GM04503 (cell line): Measurements from ENCODE around the gene LMNTD2.

Experiments
- DNase-seq: peaks from one replicate; pipeline ENCODE4 v3.0.0-alpha.2; 2012; ENCODE audit warnings: low read depth

The LMNTD2 gene

DNA sequence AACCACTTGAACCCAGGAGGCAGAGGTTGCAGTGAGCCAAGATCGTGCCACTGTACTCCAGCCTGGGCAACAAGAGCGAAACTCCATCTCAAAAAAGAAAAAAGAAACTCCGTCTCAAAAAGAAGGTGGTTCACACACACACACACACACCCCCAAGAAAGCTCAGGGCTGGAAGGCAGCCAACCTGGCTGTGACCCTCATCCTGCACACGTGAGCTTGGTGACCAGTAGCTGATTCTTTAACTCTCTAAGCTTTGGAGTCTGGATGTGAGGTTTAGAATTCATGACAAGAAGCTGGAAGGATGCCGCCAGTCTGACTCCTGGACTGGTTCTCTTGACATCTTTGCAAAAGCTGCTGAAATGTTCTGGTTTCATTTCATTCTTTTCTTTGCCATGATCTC is 51.6 kb downstream of the LMNTD2 start:
- DNase-seq: no peak

DNA sequence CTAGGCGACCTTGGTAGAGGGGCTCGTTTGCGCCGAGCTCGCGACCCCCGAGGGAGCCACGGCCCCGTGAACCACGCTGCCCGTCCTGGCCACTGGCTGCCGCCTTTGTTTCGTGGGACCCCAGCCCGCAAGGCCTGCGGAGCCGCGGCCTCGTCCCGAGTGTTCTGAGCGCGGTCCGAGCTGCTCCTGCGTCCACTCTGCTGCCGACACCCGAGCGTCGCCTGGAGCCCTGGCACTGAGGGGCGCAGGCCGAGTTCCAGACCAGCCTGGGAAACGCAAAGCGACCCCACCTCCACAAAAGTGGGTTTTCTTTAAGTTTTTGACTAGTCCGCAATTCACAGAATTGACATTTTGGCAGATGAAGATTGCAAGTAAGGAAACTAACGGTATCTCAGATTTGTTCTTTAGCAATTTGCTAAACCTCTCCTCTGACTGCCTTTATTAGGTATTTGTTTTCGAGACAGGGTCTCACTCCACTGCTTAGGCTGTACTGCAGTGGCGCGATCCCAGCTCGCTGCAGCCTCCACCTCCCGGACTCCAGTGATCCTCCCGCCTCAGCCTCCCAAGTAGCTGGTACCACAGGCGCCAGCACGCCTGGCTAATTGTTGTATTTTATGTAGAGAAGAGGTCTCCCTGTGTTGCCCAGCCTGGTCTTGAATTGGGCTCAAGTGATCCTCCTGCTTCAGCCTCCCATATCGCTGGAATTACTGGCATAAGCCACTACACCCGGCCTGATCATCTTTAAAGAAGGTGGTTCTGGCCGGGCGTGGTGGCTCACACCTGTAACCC is 52.6 kb downstream of the LMNTD2 start:
- no peak for DNase-seq

- peak; percentile 51 for DNase-seq
Observed at GRCh38 chr11:506995-507726, 53.4 kb downstream of the LMNTD2 start, which contains the start of gene RNH1. Gene RNH1 (minus strand): TSS chr11:507242. CDS start chr11:502162, 5,080 bp downstream.

- DNase-seq: peak; percentile 76
Observed at GRCh38 chr11:506238-506994, 54.1 kb downstream of the LMNTD2 start.

DNA sequence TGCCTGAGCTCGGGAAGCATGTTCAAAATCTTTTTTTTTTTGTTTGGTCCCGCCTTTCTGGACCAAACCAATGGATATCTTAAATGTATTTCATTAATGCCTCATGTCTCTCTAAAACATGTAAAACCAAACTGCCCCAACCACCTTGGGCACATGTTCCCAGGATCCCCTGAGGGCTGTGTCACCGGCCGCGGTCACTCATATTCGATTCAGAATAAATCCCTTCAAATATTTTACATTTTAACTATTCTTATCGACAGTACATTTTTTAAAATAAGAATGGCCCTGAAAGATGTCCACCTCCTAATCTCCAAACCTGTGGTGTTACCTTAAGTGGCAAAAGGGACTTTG is 55.6 kb downstream of the LMNTD2 start:
- DNase-seq: no peak
